ENCODE data around the gene FN1. TPM values are rescaled to one million over a fixed set of nuclear protein-coding genes. Genes with fewer than 3 reads are reported as not detected.

The FN1 gene
- total and polyA plus RNA-seq, 4 donors: 339 to 1,753 (median 934) TPM

- H3K27ac ChIP-seq (ENCODE audit: low read depth in 1 of 2, low read length in 1 of 2): no peak overlapping the region
- H3K9me3 ChIP-seq (ENCODE audit: control insufficient read depth in 4 of 4, insufficient read depth in 3 of 4, low read length in 3 of 4): no peaks in the 10 kb centered on the region
- H3K9ac ChIP-seq (ENCODE audit: insufficient read depth in 1 of 2, low read length in 2 of 2): no peak overlapping the region
- no peak for TF ChIP-seq CTCF (IDR thresholded peaks at IDR 0.05; ENCODE audit: control extremely low read depth, extremely low read depth)
- no peaks in the 10 kb centered on the region for H3K4me1 ChIP-seq (ENCODE audit: control insufficient read depth in 5 of 5, insufficient read depth in 5 of 5, low read length in 5 of 5)
- no peak for ATAC-seq (ENCODE audit: insufficient read depth, low FRiP score)
- H3K4me3 ChIP-seq: no peak overlapping the region
- 95% methylated on average over 7 of the region's 7 CpGs for WGBS, 2 donors
- H3K36me3 ChIP-seq (ENCODE audit: control insufficient read depth in 4 of 4, insufficient read depth in 4 of 4, low read length in 4 of 4): peaks cover 10 to 88% (median 48%) of the 10 kb centered on the region in 4 donors
- no peak for DNase-seq
- no peaks in the 10 kb centered on the region for H3K27me3 ChIP-seq (ENCODE audit: control insufficient read depth in 3 of 3, insufficient read depth in 3 of 3, low read length in 2 of 3)
Measured at GRCh38 chr2:215380699-215381098, 55.2 kb downstream of the FN1 start.

GRCh38 chr2:215379948-215380347 is 55.9 kb downstream of the FN1 start:
- Histone ChIP-seq H3K27me3 (ENCODE audit: control insufficient read depth in 3 of 3, insufficient read depth in 3 of 3, low read length in 2 of 3) (no peaks in the 10 kb centered on the region), H3K9me3 (ENCODE audit: control insufficient read depth in 4 of 4, insufficient read depth in 3 of 4, low read length in 3 of 4) (no peaks in the 10 kb centered on the region), H3K4me1 (ENCODE audit: control insufficient read depth in 5 of 5, insufficient read depth in 5 of 5, low read length in 5 of 5) (no peaks in the 10 kb centered on the region), H3K9ac (ENCODE audit: insufficient read depth in 1 of 2, low read length in 2 of 2) (no peak overlapping the region), H3K27ac (ENCODE audit: low read depth in 1 of 2, low read length in 1 of 2) (no peak overlapping the region), H3K36me3 (ENCODE audit: control insufficient read depth in 4 of 4, insufficient read depth in 4 of 4, low read length in 4 of 4) (peaks cover 13 to 95% (median 55%) of the 10 kb centered on the region in 4 donors), H3K4me3 (no peak overlapping the region)
- DNase-seq: no peak
- TF ChIP-seq CTCF (IDR thresholded peaks at IDR 0.05; ENCODE audit: control extremely low read depth, extremely low read depth): no peak
- WGBS, 2 donors: 93 to 98% methylated on average over 6 of the region's 6 CpGs
- no peak for ATAC-seq (ENCODE audit: insufficient read depth, low FRiP score)

- DNase-seq (no peak), ATAC-seq (ENCODE audit: insufficient read depth, low FRiP score) (no peak)
- WGBS, 2 donors: 91 to 94% methylated on average over 7 of the region's 7 CpGs
- H3K4me3 ChIP-seq: no peak overlapping the region
- H3K36me3 ChIP-seq (ENCODE audit: control insufficient read depth in 4 of 4, insufficient read depth in 4 of 4, low read length in 4 of 4): peaks cover 16 to 95% (median 60%) of the 10 kb centered on the region in 4 donors
- H3K27me3 ChIP-seq (ENCODE audit: control insufficient read depth in 3 of 3, insufficient read depth in 3 of 3, low read length in 2 of 3): no peaks in the 10 kb centered on the region
- H3K4me1 ChIP-seq (ENCODE audit: control insufficient read depth in 5 of 5, insufficient read depth in 5 of 5, low read length in 5 of 5): no peaks in the 10 kb centered on the region
- no peak overlapping the region for H3K27ac ChIP-seq (ENCODE audit: low read depth in 1 of 2, low read length in 1 of 2)
- no peaks in the 10 kb centered on the region for H3K9me3 ChIP-seq (ENCODE audit: control insufficient read depth in 4 of 4, insufficient read depth in 3 of 4, low read length in 3 of 4)
- no peak for TF ChIP-seq CTCF (IDR thresholded peaks at IDR 0.05; ENCODE audit: control extremely low read depth, extremely low read depth)
- no peak overlapping the region for H3K9ac ChIP-seq (ENCODE audit: insufficient read depth in 1 of 2, low read length in 2 of 2)
Measured at GRCh38 chr2:215379039-215379438, 56.8 kb downstream of the FN1 start.

- Histone ChIP-seq H3K9ac (ENCODE audit: insufficient read depth in 1 of 2, low read length in 2 of 2) (no peak overlapping the region), H3K4me1 (ENCODE audit: control insufficient read depth in 5 of 5, insufficient read depth in 5 of 5, low read length in 5 of 5) (no peaks in the 10 kb centered on the region), H3K27me3 (ENCODE audit: control insufficient read depth in 3 of 3, insufficient read depth in 3 of 3, low read length in 2 of 3) (no peaks in the 10 kb centered on the region), H3K9me3 (ENCODE audit: control insufficient read depth in 4 of 4, insufficient read depth in 3 of 4, low read length in 3 of 4) (no peaks in the 10 kb centered on the region), H3K36me3 (ENCODE audit: control insufficient read depth in 4 of 4, insufficient read depth in 4 of 4, low read length in 4 of 4) (peaks cover 14 to 88% (median 55%) of the 10 kb centered on the region in 4 donors), H3K4me3 (no peak overlapping the region), H3K27ac (ENCODE audit: low read depth in 1 of 2, low read length in 1 of 2) (no peak overlapping the region)
- DNase-seq: no peak
- 94% methylated on average over 3 of the region's 3 CpGs for WGBS, 2 donors
- no peak for ATAC-seq (ENCODE audit: insufficient read depth, low FRiP score)
- no peak for TF ChIP-seq CTCF (IDR thresholded peaks at IDR 0.05; ENCODE audit: control extremely low read depth, extremely low read depth)
Measured at GRCh38 chr2:215378045-215378444, 57.8 kb downstream of the FN1 start.
